GM21737 (cell line): ENCODE measurements around the gene MTMR3.
A peak's percentile ranks its signal among the peaks of the same experiment; 100 is the strongest.

Source experiments
- ATAC-seq: cut with Tn5 transposase; IDR thresholded peaks from one replicate; pipeline ENCODE4 v1.9.1; 2021; ENCODE audit warnings: mild to moderate bottlenecking, moderate library complexity; ENCODE audit not compliant: unreplicated experiment

MTMR3 gene

GRCh38 chr22:29914165-29914564, 31.2 kb downstream of the MTMR3 start:
- no peak for ATAC-seq

- ATAC-seq = no peak
Observed at GRCh38 chr22:29914991-29915533, 32.1 kb downstream of the MTMR3 start.

GRCh38 chr22:29916007-29916544, 33.1 kb downstream of the MTMR3 start:
- no peak for ATAC-seq

- no peak for ATAC-seq
Observed at GRCh38 chr22:29917052-29917902, 34.3 kb downstream of the MTMR3 start.

GRCh38 chr22:29925402-29925801, 42.4 kb downstream of the MTMR3 start:
- ATAC-seq = no peak

- no peak for ATAC-seq
Observed at GRCh38 chr22:29926057-29926456, 43.1 kb downstream of the MTMR3 start.

GRCh38 chr22:29932136-29932535, 49.2 kb downstream of the MTMR3 start:
- ATAC-seq = no peak

GRCh38 chr22:29933619-29934018, 50.6 kb downstream of the MTMR3 start:
- no peak for ATAC-seq

- ATAC-seq = no peak
Observed at GRCh38 chr22:29934596-29934995, 51.6 kb downstream of the MTMR3 start.

GRCh38 chr22:29936186-29936585, 53.2 kb downstream of the MTMR3 start:
- no peak for ATAC-seq

GRCh38 chr22:29937940-29938693, 55.1 kb downstream of the MTMR3 start:
- peak; percentile 62 for ATAC-seq

- no peak for ATAC-seq
Observed at GRCh38 chr22:29940526-29940925, 57.6 kb downstream of the MTMR3 start.

- no peak for ATAC-seq
Observed at GRCh38 chr22:29944339-29944738, 61.4 kb downstream of the MTMR3 start.

GRCh38 chr22:29945435-29945834, 62.5 kb downstream of the MTMR3 start:
- no peak for ATAC-seq

- no peak for ATAC-seq
Observed at GRCh38 chr22:29946220-29946619, 63.2 kb downstream of the MTMR3 start.

GRCh38 chr22:29947410-29948384, 64.7 kb downstream of the MTMR3 start:
- no peak for ATAC-seq

- ATAC-seq = no peak
Observed at GRCh38 chr22:29948385-29948769, 65.4 kb downstream of the MTMR3 start.

- ATAC-seq = no peak
Observed at GRCh38 chr22:29949872-29950271, 66.9 kb downstream of the MTMR3 start.

GRCh38 chr22:29951791-29952413, 68.9 kb downstream of the MTMR3 start:
- ATAC-seq = no peak
